Activated T-helper 9 cell treated with anti-CD3 and anti-CD28 coated beads, Interleukin-2, amount 50 U/mL, for 16 hours (primary cell): ENCODE results near the gene MORC4.
"Not testable (repeated sequence)": the region's sequence is repeated elsewhere in the genome, so short reads cannot be mapped to it uniquely, and the experiment has no call there.

ENCODE experiments used
- DNase-seq: peaks from one replicate; pipeline ENCODE4 v3.0.0-alpha.2; 2020; ENCODE audit warnings: low read depth

Gene MORC4

DNA sequence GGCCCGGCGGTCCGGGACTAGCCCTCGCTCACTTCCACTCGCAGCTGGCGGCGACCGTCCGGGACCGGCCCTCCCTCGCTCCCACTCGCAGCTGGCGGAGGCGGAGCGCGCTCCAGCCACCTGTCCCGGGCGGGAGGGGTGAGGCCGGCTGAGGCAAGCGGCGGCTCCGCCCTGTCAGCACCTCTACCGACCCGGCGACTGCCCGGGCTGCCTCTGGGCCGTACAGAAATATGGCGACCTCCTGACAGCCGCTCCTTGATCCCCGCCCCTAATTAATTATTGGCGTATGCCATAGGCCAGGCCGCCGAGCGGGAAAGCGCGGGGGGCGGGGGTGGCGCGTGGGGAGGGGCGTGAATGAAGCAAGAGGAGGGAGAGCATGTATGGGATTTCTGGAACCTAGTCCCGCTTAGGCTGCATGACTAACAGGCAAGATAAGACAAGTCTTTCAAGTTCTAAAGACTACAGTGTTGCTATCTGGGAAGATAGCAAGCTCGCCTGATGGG, at the start of gene MORC4:
MORC4 (minus strand) TSS at position 200 of the 503 bp plus-strand sequence. CDS start 243 bp downstream, outside the sequence.
- DNase-seq, result peak; percentile 47

DNA sequence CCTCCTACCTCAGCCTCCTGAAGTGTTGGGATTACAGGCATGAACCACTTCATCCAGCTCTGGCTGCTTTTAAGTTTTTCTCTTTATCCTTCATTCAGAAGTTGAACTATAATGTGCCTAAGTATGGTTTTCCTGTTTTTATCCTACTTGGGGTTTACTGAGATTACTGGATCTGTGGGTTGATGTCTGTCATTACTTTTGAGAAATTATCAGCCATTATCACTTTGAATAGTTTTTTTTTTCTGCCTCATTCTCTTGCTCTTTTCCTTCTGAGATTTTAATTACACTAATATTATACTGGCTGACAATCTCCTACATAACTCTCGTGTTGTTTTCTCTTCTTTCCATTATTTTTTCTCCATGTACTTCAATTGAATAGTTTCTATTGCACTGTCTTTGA, 47.6 kb upstream of the MORC4 start:
- no peak for DNase-seq

DNA sequence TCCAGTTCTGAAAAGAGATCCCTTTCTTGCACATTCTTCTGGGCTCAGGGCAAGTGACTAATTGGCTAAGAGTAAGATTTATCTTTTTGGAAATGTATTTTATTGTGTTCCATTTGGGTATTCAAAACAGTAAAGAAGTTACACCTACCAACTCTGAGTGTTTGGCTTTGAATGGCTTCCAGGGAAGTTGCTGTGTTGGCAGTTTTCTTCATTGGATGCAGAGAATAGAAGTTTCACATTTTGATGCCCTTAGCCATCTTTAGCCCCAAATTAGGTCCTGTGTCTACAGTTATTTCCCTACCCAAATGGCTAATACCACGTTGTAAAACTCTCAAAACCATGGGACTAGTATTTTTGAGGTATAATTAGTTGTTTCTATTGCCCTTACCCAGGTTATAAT, 29.7 kb upstream of the MORC4 start:
- no peak for DNase-seq

DNA sequence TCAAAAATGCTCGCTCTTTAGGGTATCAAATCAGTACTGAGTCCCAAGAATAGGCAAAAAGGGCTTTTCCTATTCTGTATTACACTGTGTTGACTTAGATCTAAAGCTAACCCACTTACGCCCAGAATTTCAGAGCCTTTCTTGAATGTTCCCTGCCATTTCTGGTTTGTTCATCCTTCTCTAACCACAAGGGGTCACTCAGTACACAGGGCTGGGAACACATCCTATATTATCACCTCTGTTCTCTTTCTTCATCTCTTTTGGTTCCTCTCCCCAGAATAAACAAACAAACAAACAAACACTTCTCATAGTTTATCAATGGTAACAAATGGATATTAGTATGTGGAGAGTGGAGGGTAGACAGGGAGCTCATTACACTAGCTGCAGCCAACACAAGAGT, 25.5 kb upstream of the MORC4 start:
- no peak for DNase-seq

DNA sequence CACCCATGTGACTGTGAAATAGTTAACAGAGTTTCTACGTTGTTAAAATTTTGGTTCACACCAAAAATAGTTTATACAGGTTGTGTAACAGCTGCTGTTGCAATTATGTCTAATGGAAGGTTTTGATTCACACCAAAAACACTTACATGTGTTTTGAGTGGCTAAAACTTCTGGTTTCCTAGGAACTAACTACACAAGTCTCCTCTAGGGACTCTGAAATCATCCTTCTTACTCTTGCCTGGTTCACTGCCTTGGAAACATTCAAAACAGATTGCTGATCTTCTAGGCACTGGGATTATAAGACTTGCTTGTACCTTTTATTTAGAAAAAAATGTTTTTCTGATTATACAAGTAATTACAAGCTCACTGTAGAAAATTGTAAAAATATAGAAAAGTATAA, 14.9 kb upstream of the MORC4 start:
- no peak for DNase-seq

DNA sequence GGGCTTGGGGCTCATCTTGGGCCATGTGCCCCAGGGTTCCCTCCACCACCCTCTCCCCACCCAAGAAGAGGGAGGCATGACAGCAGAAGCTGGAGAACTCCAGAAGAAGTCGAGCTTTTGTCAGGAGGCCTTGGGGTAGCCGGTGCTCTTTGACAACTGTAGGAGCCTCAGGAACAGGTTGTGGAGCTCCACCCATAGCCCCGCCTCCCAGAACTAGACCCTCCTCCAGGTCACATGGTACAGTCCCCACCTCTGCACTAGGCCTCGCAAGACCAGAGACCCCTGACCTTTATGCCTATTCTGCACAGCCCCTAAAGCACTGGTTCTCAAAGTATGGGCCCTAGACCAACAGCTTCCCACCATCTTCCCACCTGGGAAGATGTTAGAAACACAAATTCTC, 8.0 kb upstream of the MORC4 start:
- no peak for DNase-seq

DNA sequence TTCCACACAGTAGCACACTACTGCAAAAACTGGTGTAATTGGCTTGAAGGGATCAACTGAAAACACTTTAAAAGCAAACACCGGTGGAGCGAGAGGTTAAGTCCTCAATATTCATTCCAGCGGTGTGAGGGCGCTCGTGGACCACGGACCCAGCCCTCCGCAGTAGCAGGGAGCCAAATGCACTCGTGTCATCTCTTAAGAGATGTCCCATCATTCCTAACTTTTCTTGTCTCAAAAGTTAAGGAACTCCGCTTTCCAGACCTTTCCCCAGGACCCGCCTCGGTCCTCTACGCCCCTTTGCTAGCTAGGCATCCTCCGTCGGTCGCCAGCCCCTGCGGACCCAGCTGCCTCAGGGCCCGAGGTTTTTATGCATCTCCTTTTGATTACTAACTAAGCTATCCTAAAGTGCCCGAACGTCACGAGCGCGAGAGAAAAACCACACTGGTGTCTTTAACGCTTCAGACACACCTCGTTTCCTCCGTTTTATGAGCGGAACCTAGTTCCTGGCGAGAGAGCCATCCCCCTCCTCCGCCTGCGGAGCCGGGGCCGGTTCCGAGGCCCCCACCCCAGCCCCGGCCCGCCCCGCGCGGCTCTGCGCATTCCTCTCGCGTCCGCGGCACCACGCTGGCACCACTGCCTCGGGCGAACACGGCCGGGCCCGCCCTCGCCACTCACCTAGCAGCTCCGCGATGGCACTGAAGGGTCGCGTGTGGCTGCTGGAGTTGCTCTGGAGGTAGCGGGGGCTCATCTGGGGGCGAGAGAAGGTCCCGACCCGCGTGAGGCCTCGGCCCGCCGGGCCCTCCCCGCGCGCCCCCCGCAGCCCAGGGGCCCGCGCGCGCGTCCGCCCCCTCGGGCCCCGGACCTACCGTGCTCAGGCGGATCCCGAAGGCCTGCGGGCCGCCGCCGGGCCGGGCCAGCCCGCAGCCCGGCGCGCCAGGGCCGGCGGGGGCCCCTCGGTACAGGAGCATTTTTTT, 723 bp downstream of the MORC4 start:
- peak; percentile 18 for DNase-seq

DNA sequence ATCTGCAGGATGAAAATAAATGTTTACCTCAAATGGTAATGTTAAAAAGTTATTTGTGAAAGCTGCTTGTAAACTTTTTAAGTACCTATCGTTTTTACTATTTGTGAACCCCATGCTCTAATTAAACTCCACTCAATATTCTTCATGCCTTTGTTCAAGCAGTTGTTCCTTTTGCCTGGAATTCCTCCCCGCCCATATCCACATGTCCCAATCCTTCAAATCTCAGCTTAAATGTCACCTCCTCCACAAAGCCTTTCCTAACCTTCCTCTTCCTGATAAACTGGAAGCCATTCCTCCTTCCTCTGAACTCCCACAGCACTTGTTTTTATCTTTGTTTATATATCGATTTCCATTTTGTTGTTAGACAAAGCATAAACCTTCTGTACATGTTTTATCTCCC, 2.4 kb downstream of the MORC4 start:
- DNase-seq, result no peak

DNA sequence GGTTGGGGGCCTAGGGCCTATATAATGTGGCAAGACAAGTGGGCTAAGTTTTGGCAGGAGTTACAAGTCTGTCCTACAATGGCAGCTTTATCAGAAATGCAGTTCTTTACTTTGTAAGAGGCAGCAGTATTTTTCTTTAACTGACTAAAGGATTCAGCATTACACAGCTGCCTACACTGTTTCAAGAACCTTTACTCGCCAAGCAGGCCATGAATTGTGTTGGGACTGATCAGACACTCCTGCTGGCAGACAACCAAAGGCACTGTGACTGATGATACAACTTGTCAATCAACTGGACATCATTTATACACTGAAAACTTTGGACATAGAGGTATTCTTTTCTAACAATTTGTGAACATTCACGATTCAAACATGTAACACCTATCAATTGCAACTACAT, 4.3 kb downstream of the MORC4 start:
- DNase-seq, result no peak

DNA sequence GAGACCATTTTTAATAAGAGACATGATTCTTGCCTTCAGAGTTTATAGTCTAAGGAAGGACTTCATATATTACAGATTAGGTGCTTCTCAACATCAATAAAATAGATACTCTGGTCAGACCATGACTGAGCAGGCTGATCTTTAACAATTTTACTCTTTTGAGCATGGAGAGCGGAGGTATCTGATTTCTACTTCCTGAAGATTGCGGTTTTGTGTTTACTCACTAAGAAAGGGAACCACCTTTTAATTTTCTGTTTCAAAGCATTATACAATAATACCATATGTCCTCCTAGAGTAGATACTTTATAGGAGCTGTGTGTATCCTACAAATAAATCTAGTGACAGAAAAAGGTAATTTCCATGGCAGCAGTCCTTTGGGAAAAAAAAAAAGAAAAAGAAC, 12.5 kb downstream of the MORC4 start:
- no peak for DNase-seq

DNA sequence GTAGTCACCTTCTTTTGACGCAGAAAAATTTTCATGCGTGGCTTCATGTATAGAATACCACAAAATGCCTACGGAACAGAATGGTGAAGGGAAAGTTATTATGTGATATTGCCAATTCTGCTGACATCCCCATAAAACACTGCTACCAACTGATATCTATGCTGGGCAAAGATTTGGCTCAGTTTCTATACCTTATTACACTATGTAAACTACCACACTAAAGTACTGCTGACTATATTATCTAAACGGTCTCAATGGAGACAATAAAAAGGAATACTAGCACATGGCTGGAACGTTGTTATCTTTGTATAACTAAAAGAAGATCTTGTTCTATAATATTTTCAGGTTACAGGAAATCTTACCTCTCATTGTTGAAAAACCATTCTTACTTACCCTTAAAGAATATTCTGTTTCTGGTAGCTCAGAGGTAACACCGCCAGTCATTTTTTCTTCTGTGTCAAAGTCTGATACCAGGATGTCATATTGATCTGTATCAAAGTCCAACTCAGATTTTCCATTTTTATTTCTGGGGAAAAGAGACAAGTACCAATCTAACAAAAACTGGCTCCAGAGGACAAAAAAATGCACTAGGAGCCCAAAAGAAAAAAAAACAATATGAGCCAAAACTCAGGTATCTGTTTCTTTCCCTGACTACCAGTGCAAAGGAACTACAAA, 18.9 kb downstream of the MORC4 start:
- no peak for DNase-seq

DNA sequence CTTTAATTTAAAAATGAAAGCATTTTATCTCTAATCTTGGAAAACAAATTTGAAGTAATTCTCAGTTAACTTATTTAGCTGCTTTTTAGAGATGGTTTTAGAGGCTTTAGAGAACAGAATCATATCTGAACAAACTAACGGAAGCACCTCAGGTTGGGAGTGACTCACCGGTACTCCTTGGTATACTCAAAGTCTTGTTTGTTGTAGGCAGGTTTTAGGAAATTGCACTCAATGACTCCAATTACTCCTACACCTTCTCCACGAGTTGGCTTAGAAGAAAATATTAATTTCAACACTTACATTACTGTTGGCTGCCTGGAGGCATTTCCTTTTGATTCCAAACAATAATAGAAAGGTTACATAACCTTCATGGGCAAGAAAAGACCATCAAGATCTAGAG, 23.6 kb downstream of the MORC4 start:
- no peak for DNase-seq

DNA sequence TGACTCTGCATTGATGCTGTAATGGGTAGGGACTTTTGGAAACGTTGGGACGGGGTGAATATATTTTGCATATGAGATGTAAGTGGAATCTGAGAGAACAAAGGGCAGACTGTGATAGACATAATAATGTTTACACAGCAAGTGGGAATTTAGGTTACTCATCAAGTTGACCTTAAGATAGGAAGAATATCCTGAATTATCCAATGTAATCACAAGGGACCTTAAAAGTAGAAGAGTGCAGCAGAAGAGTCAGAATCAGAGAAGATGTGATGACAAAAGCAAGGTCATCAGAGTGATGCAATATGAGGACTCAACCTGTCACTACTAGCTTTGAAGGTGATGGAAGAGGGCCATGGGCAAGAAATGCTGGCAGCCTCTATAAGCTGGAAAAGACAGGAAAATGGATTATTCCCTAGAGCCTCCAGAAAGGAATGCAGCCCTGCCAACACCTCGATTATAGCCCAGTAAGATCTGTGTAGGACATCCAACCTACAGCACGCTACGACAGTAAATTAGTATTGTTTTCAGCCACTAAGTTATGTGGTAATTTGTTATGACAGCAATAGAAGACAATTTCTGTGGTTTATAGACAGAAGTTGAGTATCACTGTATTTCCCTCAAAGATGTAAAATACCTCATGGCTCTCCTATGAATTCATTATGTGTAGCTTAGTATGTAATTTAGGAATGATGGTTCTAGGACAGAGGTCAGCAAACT, 26.4 kb downstream of the MORC4 start:
- no peak for DNase-seq

DNA sequence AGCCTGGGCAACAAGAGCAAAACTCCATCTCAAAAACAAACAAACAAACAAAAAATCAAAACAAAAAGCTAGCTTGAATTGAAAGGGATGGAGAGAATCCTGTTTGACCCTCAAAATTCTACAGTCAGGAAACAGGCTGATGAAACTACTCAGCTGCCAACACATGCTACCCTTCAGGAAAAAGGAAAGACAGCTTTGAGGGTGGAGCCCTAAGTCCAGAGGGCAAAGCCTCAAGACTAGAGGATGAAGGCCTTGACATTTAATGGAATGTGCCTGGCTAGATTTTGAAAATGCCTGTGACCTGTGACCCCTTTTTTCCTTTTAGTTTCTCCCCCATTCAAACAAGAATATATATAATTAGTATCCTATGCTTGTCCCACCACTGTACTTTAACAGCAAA, 27.1 kb downstream of the MORC4 start:
- DNase-seq, result no peak

DNA sequence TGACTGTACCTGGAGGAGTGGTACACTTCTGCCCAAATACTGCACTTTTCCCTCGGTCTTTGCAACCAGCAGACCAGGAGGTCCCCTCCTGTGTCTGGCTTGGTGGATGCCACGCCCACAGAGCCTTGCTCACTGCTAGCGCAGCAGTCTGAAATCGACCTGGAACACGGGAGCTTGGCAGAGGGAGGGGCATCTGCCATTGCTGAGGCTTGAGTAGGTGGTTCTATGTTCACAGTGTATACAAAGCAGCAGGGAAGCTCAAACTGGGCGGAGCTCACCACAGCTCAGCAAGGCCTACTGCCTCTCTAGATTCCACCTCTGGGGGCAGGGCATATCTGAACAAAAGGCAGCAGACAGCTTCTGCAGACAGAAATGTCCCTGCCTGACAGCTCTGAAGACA, 33.5 kb downstream of the MORC4 start:
- not testable (repeated sequence) for DNase-seq

DNA sequence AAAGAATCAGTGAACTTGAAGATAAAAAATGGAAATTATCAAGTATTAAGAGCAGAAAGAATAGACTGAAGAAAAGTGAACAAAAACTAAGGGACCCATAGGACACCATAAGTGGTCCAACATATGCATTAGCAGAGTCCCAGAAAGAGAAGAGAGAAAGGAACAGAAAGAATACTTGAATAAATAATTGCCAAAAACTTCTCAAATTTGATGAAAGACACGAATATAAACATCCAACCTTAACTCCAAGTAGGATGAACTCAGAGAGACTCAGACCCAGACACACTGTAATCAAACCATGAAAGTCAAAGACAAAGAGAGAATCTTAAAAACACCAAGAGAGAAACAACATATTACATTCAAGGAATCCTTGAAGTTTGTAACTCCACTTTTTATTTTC, 35.7 kb downstream of the MORC4 start:
- no peak for DNase-seq

DNA sequence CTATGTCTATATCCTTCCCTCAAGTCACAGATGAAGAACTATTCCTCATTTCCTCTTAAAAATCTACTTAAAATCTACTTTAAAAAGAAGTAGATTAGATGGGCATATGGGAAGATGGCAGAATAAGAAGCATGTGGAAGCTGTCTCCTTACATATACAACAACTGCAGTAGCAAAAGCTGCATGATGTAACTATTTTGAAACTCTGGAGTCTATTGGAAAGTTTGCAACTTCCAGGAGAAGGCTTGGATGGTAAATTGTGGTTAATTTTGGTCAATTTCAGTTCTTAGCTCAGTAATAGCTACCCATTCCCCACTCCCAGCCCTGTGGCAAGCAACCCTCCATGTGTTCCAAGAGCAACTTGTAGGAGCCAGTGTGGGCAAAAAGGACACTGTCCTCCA, 36.9 kb downstream of the MORC4 start:
- no peak for DNase-seq

DNA sequence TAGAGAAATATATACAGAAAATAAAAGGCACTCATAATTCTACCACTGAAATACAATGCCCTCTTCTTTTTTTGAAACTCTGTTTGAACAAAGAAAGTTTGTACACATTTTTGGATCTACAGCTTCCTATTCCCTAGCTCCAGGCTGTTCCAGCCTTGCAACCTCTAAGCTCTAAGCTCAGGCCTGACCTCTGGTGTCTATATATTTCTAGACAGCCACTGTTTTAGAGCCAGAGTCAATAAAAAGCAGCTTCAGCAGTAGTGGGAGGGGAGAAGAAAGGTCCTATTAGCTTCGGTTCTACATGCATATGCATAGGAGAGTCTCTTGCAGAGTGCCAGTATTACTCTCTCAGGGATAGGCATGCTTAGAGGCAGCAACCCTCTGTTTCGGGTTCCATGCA, 40.1 kb downstream of the MORC4 start:
- DNase-seq, result no peak

DNA sequence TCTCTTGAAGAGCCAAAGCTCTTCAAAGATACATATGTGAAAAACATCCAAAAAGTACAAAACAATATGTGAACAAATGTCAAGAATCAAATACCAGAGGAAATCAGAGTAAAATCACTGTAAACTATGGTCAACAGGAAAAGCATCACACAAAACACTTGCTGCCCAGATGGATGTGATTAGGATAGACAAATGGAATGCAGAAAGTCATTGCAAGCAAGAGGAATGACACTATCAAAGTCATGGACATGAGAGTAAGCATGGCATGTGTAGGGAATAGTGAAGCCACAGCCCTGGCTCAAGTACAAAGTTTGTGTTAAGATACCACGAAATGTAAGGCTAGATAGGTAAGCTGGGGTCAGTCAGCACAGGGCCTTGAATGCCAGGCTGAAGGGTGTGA, 42.2 kb downstream of the MORC4 start:
- no peak for DNase-seq

DNA sequence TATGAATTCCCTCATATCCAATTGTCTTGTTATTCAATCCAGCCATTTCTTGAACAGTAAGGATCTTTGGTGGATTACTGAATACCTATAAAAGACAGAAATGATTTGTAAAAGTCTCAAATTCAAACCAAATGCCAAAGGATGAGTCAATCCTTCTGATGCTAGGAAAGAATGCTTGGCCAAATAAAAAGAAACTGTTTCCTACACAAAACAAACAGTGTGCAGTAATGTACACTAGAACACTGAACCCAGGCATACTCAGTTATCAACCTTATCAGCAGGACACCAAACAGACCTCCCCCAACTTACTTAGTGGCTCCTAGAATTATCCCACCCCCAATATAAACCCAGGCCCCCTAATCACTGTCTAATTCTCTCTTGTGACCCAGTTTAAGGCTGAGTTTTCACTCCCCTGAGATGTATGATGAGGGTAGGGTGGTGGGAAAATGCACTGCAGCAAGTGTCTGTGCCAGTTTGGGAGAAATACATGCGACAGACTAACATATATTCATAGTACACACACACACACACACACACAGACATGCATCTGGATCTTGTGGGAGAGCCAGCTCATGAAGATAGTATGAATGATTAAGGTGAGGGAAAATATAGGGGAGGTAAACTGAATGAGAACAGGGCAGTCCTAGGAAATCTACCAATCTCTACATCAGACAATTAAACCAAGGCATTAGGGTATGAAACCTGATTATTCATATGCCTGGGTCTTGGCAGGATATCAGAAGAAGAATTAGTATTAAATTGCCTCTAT, 44.8 kb downstream of the MORC4 start:
- no peak for DNase-seq

DNA sequence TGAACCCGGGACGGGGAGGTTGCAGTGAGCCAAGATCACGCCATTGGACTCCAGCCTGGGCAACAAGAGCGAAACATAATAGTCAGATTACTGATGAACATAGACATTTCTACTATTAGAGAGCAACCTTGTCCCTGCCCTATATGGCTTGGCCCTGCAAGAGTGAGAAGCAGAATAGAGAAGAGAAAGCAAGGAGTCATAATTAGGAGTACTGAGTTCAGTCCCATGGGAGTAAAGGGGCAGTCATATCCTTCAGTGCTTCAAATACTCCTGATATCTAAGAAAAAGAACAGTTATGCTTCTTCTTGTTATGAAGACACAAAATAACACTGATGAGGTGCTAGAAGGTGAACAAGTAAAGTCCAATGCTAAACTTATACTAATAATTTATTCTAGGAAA, 46.0 kb downstream of the MORC4 start:
- DNase-seq, result no peak

DNA sequence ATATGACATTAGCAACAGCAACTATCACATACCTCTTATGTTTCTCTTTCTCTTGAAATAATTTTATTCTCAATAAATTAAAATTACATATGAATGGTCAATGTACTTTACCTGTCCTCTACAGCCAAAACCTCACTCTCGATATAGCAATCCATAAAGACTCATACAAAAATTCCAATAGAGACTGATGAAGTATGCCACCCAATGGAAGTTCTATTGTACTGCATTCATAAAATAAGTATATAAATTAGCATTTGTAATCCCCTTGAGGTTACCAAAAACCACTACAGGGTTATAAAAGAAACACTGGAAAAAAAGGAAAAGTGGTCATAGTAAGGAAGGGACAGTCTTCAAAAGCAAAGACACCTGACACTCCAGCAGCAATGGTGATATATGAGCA, 47.0 kb downstream of the MORC4 start:
- no peak for DNase-seq
